GM21526 (cell line): ENCODE measurements around the gene TAGLN.

Experiments
- ATAC-seq: cut with Tn5 transposase; IDR thresholded peaks from one replicate; pipeline ENCODE4 v1.9.1; 2021; ENCODE audit warnings: moderate library complexity; ENCODE audit not compliant: unreplicated experiment, low FRiP score

The TAGLN gene

GRCh38 chr11:117229931-117230285, 30.7 kb downstream of the TAGLN start:
- no peak for ATAC-seq

- no peak for ATAC-seq
Measured at GRCh38 chr11:117230286-117230961, 31.3 kb downstream of the TAGLN start.

- no peak for ATAC-seq
Measured at GRCh38 chr11:117230999-117231841, 32.0 kb downstream of the TAGLN start.

GRCh38 chr11:117231842-117232091, 32.6 kb downstream of the TAGLN start, which contains the start of gene PCSK7:
Gene PCSK7, minus strand, starts transcription at chr11:117232073. Its CDS starts 2,229 bp downstream, at chr11:117229844.
- no peak for ATAC-seq

GRCh38 chr11:117232092-117232878, 33.1 kb downstream of the TAGLN start, which contains the start of gene RNF214:
Gene RNF214, plus strand, starts transcription at chr11:117232671. Its CDS starts 1,602 bp downstream, at chr11:117234273.
- ATAC-seq, result peak; percentile 50

GRCh38 chr11:117232911-117233409, 33.8 kb downstream of the TAGLN start:
- no peak for ATAC-seq

- ATAC-seq, result no peak
Measured at GRCh38 chr11:117238221-117238620, 39.1 kb downstream of the TAGLN start.

- no peak for ATAC-seq
Measured at GRCh38 chr11:117239295-117239694, 40.1 kb downstream of the TAGLN start.

GRCh38 chr11:117248341-117248740, 49.2 kb downstream of the TAGLN start:
- no peak for ATAC-seq

GRCh38 chr11:117249571-117249970, 50.4 kb downstream of the TAGLN start:
- no peak for ATAC-seq

GRCh38 chr11:117251506-117251905, 52.3 kb downstream of the TAGLN start:
- ATAC-seq, result no peak

GRCh38 chr11:117255966-117256365, 56.8 kb downstream of the TAGLN start:
- no peak for ATAC-seq

GRCh38 chr11:117256573-117256972, 57.4 kb downstream of the TAGLN start:
- no peak for ATAC-seq
